GM19023 (cell line): ENCODE results near the gene EYA2.

Source experiments
- ATAC-seq: cut with Tn5 transposase; IDR thresholded peaks from one replicate; pipeline ENCODE4 v1.9.1; 2021; ENCODE audit warnings: mild to moderate bottlenecking, moderate library complexity; ENCODE audit not compliant: unreplicated experiment

The EYA2 gene

DNA sequence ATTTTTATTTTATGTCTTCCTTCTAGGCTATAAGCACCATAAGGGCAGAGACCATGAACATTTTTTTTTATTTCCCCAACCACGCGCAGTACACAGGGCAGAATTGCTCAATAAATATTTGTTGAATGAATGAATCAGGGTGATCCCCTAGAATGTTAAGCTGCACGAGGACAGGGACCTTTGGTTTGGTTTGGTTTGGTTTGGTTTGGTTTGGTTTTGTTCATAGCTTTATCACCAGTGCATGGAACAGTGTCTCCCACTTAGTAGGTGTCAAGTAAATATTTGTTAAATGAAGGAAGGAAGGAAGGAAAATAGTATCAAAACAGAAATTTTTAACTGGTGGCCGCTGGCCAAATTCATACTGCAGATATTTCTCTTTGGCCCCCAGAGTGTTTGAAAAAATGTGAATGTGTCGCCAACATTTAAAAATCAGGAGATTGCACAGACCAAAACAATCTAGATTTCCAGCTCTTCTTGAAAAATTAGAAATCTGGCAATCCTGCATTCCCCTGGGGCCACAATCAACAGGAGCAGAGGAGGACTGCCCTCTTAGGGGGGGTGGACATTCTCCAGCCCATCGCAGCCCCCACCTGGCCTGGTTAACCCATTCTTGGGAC is 205.3 kb downstream of the EYA2 start:
- no peak for ATAC-seq

DNA sequence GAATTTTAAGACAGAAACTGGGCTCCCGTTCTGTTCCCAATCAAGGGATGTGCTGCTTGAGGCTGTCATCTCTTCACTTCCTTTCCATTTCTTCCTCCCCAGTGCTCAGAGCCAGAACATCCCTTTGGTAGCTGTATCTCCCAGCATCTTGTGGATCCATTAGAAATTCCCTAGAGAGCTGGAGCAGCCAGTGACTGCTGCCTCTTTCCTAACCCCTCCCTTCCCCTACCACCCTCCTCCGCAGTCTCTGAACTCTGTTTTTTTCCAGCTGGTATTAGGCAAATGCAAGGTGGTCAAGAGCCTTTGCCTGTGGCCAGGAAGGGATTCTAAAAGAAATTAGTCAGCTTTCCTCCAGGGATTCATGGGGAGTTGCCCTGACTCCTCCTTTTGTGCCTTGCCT is 208.0 kb downstream of the EYA2 start:
- ATAC-seq: no peak

DNA sequence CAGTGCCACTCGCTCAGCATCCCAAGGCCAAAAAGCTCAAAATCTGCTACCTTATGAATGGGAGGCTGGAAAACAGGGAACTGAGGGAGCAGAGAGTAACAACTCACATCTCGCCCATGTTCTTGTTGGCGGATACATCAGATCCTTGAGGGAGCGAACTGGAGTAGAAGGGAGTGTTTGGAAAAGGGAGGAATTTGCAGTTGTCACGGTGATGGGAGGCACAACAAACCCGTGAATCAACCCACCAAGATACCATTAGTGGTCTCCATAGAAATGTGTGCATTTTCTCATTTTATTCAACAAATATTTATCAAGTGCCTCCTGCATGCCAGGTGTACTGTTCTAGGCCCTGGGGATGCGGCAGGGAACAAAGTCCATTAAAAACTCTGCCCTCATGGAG is 212.1 kb downstream of the EYA2 start:
- no peak for ATAC-seq

DNA sequence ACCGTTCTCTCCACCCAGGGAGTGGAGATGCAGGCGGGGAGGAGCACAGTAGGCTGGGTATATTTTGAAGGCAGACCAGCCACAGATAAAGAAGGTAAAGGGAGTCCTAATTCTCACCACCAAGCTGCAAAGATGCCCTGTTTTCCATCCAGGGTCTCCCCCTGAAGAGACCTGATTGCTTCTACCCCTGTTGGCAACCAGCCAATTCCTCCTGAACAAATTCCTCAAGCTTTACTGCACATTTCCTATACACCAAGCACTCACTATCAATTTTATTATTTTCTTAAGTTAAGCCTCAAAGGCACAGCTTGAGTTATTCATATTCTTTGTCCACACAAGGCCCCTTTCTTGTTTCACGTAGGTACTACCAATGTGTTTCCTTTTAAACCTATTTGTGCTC is 214.4 kb downstream of the EYA2 start:
- ATAC-seq: no peak

DNA sequence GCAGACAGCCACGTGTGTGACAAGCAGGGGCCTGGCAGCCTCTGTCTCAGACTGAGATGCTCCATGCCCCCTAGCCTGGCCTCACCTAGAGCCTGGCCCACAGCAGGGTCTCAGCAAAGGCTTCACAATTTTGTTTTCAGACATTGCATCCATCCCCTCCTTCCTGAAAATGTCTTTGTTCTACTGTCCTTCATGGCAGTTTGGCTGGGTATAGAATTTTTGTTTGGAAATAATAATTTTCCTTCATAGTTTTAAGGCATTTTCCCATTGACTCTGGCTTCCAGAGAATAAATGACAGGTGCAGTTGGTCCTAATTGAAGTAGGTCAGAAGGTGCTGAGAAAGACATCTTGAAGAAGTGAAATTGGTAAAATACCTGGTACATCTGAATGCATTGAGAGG is 216.2 kb downstream of the EYA2 start:
- ATAC-seq: no peak

DNA sequence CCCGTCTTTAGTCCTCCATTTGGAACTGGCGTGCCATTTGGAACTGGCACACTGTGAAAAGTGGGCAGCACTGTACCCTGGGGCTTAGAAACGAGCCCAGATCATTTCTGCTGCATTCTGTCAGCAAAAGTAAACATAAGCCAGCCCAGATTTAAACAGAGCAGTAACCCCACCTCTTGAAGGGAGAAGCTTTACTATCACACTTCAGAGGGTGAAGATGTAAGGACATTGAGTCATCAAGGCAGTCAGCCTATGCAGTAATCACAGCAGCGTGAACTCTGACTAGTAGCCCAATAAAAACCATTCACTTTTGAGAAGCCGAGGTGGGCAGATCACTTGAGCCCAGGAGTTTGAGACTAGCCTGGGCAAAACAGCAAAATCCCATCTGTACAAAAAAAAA is 216.9 kb downstream of the EYA2 start:
- ATAC-seq: no peak

DNA sequence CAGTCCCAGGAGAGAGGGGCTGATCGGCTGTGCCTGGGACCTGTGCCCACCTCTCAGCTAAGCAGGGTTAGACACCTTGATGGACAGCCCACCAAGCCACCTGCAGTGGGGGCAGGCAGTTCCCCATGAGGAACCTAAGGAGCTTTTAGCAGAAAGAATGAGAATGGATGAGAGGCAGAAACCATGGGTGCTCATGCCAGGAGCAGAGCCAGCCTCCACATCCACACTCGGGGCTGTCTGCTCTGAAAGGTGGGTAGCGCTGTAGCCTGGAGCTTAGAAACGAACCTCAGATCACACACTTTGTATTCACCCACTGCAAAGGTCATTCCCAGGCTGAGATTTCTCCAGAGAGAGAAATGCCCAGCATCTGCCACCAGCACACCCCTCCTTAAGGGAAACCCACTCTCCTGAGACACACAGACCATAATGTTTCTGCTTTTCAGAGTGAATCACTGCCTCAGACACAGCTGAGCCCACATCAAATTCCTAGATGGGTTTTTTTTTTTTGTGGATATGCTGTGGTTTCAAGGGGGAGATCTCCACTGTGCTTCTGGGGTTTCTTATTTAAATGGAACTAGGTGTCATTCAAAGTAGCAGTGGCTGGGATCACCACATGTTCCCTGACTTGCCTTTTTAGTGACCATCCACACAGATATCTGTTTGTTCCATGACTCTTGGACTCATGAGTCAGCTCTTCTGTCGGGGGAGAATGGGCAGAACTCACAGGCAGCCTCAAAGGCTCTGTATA is 218.9 kb downstream of the EYA2 start:
- no peak for ATAC-seq

DNA sequence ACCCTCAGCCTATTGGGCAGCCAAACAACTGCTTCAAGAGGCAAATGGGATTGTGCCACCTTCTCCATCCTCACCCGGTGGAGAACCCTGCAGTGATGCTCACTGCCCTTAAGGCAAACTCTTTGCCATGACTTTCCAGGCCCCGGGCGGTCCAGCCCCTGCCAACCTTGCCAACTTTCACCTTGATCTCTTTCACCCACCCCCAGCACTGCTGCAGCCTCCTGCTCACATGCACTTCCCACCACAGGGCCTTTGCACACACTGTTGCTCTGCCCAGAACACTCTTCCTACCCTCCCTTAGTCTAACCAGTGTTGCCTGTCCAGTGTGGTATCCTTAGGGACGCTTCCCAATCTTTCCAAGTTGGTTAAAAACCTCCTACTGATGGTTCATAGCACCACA is 221.1 kb downstream of the EYA2 start:
- no peak for ATAC-seq

DNA sequence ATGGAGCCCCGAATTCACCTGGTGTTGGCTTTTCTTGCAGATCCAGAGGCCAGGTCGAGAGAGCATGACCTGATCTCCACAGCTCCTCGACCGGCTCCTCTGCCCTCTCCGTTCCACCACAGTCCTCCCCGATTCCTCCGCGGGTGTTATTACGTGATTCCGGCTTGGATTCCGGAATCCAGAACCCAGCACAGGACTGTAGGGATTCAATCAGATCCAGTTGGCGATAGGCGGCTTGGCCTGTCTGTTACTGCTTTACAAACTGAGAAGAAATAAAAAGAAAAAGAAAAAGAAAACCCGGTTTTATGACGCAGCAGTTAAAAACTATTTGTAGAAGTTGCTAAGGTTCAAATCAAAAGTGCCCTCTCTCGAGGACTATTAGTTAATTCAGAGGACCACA is 222.7 kb downstream of the EYA2 start:
- no peak for ATAC-seq

DNA sequence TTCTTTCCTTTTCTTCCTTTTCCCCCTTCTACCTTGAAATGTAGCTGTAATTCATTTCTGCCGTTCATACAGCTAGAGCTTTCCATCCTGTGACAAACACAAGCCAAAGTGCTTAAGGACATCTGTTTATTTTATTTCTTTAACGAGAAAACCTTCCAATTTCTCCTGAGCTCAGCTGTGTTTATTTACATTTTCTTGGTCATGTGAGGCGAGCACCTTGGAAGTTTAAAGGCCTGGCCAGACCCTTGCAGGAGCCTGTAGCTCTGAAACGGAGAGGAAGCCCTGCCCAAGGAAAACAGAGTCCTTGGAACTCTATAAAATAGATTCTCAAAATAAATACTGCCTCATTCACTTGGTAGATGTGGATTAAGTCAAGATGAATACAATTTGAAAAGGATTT is 223.1 kb downstream of the EYA2 start:
- ATAC-seq: no peak

DNA sequence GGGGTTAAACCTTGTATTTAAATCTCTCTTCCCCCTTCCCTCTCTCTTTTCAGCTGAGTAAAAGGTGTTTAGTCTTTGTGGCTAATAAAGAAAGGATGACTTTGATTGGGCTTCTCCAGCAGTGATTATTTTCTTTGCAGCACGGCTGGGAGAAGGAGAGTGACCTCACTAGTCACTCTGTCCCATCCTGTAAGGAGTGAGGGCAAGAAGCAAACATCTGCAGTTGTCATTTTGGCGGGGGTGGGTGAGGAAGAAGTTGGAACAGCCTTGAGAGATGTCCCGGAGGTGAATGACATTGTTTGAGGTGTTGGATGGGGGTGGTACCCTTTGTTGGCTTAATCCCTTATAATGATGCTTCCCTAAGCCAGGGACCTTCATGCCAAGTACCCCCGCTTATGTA is 223.6 kb downstream of the EYA2 start:
- no peak for ATAC-seq

DNA sequence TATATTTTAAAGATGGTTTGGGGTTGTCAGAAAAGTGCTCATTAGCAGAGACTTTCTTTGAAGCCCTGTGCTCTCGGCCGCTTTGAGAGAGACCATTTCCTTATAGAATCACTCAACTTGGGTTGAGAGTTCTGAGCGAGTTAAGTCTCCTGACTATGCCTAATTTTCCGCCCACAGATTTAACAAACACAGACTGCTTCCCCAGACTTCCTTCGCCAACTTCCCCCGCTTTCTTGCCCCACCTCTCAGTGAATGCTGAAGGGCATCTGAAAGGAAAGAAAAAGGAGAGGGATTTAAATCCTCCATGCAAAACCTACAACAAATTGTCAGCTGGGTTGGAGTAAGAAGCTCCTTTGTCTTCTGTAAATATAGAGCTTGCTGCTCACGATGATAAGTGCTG is 224.0 kb downstream of the EYA2 start:
- no peak for ATAC-seq

DNA sequence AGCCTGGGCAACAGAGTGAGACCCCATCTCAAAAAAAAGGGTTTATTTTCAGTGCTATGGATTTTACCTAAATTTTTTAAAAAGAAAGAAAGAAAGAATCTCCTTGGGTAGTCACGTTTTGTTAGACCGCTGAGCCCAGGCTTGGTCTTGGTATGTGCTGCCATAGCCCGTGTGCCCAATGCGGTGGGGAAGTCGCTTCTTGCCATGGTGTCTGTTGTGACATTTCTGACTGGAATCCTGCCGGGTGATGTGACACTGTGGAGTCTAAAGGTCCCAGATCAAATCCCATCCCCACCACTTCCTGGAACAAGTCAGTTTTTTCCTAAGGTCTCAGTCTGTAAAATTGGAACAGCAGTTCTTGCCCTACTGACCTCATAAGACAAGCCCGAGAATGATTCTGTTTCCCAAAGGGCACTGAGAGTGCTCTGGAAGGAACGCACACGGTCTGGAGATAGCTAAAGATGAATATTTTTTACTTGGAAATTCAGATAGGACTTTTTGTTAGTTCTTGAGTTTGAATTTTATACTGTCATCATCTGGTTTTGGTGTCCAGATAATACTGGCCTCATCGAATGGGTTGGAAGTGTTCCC is 225.8 kb downstream of the EYA2 start:
- ATAC-seq: no peak

DNA sequence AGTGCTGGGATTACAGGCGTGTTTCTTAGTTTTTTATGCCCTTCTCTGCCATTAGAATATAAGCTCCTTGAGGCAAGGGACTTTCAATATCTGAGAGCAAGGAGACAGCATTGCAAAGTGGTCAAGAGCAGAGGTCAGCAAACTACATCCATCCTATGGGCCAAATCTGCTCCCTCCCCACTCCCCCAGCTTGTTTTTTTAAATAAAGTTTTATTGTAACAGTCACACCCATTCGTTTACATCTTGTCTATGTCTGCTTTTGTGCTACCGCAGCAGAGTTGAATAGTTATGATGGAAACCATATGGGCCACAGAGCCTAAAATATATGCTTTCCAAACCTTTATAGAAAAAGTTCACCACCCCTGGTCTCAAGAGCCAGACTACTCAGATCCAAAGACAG is 227.9 kb downstream of the EYA2 start:
- ATAC-seq: no peak

DNA sequence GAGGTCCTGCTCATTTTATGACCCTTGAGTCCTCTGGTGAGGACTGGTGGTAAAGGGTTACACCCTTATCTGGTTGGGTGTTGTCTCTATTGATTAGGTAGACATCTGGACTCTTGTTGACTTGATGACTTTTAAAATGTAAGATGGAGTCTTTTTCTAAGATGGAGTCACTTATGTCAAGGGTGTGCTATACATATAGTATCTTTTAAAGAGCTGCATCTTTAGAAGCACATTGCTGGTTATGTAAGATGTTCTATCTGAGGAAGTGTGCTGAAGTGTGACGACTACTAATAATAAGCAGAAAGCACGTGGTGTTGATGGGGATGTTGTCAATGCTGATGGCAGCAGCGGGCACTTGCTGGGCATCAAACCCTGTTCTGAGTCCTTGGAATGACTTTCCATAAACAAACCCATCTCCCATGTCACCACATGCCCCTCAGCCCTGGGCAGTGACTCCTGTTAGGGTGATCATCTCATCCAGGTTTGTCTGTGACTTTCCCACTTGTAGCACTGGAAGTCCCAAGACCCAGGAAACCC is 229.6 kb downstream of the EYA2 start:
- ATAC-seq: no peak

DNA sequence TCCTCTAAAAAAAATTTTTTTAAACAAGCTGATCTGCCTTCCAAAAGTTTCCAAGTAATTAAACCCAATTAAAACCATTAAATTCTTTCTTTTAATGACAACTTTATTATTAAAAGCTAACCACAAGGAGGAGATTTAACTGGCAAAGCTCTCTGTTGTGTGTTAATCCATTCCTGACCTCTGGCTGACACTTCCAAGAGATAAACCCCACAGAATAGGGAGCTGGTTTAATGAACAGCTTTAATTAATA is 230.8 kb downstream of the EYA2 start:
- no peak for ATAC-seq

DNA sequence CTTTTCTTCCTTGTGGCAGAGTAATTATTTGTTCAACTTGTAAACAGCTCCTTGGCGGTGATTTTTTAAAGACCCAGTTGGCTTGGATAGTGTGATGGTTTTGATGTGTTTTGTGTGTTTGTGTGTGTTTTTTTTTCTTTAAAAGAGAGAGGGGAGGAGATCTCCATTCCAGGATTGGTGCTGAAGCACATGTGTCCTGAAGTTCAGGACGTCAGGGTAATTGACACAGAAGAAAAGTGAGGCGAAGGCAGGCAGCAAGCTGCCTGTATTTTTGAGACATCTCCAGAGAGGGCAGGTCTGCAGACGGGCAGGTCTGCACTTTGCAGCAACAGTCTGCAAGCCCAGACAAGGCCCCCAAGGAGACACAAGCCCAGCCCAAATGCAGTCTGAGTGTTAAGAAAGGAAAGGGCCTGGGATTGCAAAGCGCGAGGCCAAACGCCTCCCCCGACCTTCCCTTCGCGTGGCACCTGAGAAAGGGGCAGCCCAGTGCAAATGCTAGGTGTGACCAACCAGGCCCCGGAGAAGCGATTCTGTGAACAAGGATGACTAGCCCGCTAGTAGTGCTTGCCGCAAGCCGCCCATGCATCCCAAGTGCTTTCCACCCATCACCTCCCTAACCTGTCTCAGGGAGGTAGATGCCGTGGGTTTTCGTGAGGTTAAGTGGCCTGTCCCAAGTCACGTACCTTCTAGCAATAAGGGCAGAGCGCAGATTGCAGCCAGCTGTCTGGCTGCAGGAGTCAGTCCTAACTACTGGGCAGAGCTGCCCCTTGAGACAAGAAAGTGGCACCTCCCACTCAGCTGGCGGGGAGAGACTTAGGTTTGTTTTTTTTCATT is 231.3 kb downstream of the EYA2 start:
- no peak for ATAC-seq

DNA sequence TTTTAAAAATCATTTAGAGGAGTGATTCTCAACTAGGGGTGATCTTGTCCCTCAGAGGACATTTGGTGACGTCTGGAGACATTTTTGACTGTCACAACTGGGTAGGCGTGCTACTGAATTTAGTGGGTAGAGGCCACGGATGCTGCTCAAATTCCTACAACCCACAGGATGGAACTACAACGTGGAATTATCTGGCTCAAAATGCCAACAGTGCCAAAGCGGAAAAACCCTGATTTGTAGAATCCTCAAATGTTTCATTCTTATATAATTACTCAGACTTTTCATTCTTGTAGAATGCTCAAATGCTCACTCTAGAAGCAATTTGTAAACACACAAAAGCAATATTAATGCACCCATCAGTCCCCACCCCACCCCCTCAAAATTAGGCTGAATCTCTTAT is 232.1 kb downstream of the EYA2 start:
- ATAC-seq: no peak

DNA sequence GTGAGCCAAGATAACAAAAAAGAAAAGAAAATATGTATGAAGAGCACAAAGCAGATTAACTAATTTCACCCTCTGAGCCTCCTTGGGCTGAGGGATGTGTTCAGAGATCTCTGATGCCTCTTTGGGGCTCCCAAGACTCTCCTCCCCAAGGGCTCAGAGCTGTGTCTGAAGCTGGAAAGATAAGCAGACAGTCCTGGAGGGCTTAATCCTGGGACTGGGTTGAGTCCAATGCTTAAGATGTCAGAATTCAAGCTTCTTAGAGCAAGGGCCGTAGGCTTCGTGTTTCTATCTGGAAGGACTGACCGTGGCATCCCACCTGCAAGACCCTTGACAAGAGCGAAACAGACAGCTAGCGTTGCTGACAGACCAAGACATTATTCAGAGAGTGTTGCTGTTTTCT is 232.9 kb downstream of the EYA2 start:
- ATAC-seq: no peak

DNA sequence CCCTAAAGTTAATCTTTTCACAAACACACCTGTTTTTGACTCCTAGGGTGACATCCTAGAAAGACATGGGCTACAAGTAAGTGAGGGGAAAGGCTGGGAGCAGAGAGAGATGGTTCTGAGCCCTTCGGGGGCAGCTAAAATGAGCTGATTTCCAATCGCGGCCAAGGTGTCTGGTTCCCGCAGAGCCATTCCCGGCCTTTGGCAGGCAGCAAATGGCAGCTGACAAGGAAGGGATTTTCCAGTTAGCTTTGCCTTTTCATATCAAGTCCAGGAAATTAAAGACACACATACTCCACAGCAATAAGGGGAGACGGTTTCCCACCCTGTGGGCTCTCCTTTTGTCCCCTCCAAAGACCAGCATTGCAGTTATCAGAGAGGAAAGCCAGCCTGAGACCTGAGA is 233.4 kb downstream of the EYA2 start:
- no peak for ATAC-seq

DNA sequence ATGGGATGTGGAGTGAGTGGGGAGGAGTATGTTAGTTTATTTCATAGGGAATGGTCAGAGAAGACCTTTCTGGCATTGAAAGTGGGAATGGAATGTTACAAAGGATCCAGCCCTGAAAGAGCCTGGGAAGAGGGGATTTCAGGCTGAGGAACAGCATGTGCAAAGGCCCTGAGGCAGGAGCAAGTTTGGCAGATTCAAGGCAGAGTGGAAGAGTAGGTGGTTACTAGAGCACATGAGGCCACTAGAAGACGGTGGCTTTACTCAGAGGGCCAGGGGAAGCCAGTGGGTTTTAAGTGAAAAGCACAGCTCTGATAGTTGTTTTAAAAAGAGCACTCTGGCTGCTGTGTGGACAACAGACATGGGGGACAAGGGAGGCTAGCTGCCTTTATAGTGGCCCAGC is 234.7 kb downstream of the EYA2 start:
- ATAC-seq: no peak
